Prostate gland (tissue), 2 donors: ENCODE measurements around the gene SLFN5. TPM values are rescaled to one million over a fixed set of nuclear protein-coding genes. Genes with fewer than 3 reads are reported as not detected.
A peak's percentile ranks its signal among the peaks of the same experiment; 100 is the strongest.

Experiments
- DNase-seq: peaks from one replicate; pipeline ENCODE4 v3.0.0-alpha.2; 2019; ENCODE audit warnings: low spot score
- H3K27ac ChIP-seq, 2 donors: fragments of 200-600 bp; sonication (generic); 2 replicates each; pipeline ENCODE4 v1.5.1; 2017 to 2019
- H3K27me3 ChIP-seq: fragments of 200-600 bp; sonication (generic); replicated peaks from 2 replicates; pipeline ENCODE4 v1.5.1; 2019; ENCODE audit not compliant: insufficient read depth
- H3K36me3 ChIP-seq, 2 donors: fragments of 200-600 bp; sonication (generic); 1 replicate in 1 of 2; 2 replicates in 1 of 2; pipeline versions ENCODE4 v1.5.1 to v1.8.1; 2017 to 2019
- H3K4me1 ChIP-seq: fragments of 200-600 bp; sonication (generic); replicated peaks from 2 replicates; pipeline ENCODE4 v1.5.1; 2019
- H3K4me3 ChIP-seq, 2 donors: fragments of 200-600 bp; sonication (generic); 2 replicates each; pipeline ENCODE4 v1.5.1; 2017 to 2019
- H3K9me3 ChIP-seq: fragments of 200-600 bp; sonication (generic); 2 replicates; pipeline ENCODE4 v1.5.1; 2017
- POLR2A ChIP-seq: fragments of 450-650 bp; IDR thresholded peaks from one replicate; pipeline ENCODE4 v1.6.1; 2016; ENCODE audit warnings: antibody characterized with exemption, mild to moderate bottlenecking
- POLR2AphosphoS5 ChIP-seq: sonication (generic); formaldehyde crosslinking; IDR thresholded peaks from one replicate; pipeline ENCODE4 v1.6.1; 2017; ENCODE audit warnings: antibody characterized with exemption
- WGBS: methylation state at CpG from one replicate; pipeline ENCODE4 v1.1.5; 2018; 5-methylcytosine and 5-hydroxymethylcytosine counted together
- intact Hi-C: fragments of 100-400 bp; cut with DNase I; formaldehyde crosslinking; loops from one replicate; pipeline ENCODE4 v1.14.2; 2022
- total RNA-seq, 2 donors: library from RNA; depleted of rRNA; stranded (reverse); fragments of >200 nt; gene quantifications; one replicate each; pipeline ENCODE4 v1.1.0, GENCODE V29; 2016
- TF ChIP-seq, protein P1 (sequence below), 4 experiments: fragments of 200-600 bp in 2 of 4; fragments of 450-650 bp in 2 of 4; sonication (generic) in 2 of 4; IDR thresholded peaks; 1 replicate in 3 of 4; 2 replicates in 1 of 4; pipeline ENCODE4 v1.5.1; 2016 to 2019; ENCODE audit warnings: antibody characterized with exemption in 4 of 4, mild to moderate bottlenecking in 2 of 4, moderate library complexity in 2 of 4

Gene SLFN5
- total RNA-seq, 2 donors from 2014 or later, result 21.4 to 21.5 TPM

DNA sequence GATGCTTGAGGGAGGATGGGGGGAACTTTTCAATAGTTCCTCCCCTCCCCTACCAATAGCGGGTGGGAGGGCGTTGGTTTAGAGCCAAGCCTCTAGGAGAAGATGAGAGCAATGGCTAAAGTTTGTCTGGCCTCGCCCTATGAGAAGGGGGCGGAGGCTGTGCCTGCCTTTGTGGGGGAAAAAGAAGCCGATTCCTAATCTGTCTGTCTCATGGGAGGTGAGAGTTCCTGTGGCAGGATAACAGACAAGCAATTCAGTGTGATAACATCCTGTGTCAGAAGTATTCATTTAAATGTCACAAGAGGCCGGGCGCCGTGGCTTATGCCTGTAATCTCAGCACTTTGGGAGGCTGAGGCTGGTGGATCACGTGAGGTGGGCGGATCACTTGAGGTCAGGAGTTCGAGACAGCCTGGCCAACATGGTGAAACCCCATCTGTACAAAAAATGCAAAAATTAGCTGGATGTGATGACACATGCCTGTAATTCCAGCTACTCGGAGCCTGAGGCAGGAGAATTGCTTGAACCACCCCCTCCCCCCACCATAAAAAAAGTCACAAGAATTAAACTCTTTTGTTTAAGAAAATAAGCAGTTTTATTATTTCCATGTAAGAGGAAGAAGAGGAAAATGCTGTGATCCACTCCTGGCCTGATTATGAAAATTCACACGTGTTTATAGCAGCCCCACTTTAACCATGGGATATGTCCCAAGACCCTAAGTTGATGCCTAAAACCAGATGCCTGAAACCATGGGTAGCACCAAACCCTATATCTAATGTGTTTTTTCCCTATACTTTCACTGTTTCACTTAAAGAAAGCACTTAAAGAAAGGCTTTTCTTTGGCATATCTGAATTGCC is 1.7 kb downstream of the SLFN5 start:
- H3K4me3 ChIP-seq, result peak overlapping the region in 1 of 2 donors; percentile 79
- H3K36me3 ChIP-seq, result no peaks in the 10 kb centered on the region
- 21% methylated on average over 13 of the region's 13 CpGs for WGBS
- intact Hi-C loops, result no loop called here
- peaks cover 9% of the 10 kb centered on the region for H3K4me1 ChIP-seq
- H3K27ac ChIP-seq, result peak overlapping the region; percentile 90 to 95
- no peak for TF ChIP-seq POLR2AphosphoS5
- TF ChIP-seq, protein P1, sequence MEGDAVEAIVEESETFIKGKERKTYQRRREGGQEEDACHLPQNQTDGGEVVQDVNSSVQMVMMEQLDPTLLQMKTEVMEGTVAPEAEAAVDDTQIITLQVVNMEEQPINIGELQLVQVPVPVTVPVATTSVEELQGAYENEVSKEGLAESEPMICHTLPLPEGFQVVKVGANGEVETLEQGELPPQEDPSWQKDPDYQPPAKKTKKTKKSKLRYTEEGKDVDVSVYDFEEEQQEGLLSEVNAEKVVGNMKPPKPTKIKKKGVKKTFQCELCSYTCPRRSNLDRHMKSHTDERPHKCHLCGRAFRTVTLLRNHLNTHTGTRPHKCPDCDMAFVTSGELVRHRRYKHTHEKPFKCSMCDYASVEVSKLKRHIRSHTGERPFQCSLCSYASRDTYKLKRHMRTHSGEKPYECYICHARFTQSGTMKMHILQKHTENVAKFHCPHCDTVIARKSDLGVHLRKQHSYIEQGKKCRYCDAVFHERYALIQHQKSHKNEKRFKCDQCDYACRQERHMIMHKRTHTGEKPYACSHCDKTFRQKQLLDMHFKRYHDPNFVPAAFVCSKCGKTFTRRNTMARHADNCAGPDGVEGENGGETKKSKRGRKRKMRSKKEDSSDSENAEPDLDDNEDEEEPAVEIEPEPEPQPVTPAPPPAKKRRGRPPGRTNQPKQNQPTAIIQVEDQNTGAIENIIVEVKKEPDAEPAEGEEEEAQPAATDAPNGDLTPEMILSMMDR (IDR thresholded peaks at IDR 0.05), result no peak
- no peak for TF ChIP-seq POLR2A
- no peaks in the 10 kb centered on the region for H3K27me3 ChIP-seq
- DNase-seq, result peak; percentile 15
- H3K9me3 ChIP-seq, result no peaks in the 10 kb centered on the region

DNA sequence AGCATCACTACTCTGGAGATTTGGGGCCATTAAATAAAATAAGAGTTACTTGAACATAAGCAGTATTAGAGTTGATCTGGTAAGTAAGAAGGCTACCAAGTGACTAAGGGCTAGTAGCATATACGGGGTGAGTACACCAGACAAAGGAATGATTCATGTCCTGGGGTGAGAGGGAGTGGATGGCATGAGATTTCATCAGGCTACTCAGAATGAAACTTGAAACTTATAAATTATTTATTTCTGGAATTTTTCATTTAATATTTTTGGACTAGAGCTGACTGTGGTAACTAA is 2.3 kb downstream of the SLFN5 start:
- Histone ChIP-seq H3K9me3 (no peaks in the 10 kb centered on the region), H3K27ac (no peak overlapping the region), H3K27me3 (no peaks in the 10 kb centered on the region), H3K4me1 (peaks cover 9% of the 10 kb centered on the region), H3K36me3 (no peaks in the 10 kb centered on the region), H3K4me3 (no peak overlapping the region)
- TF ChIP-seq, protein P1 (IDR thresholded peaks at IDR 0.05), result no peak
- 63% methylated on average over 1 of the region's 1 CpG for WGBS
- no peak for DNase-seq
- intact Hi-C loops, result no loop called here

DNA sequence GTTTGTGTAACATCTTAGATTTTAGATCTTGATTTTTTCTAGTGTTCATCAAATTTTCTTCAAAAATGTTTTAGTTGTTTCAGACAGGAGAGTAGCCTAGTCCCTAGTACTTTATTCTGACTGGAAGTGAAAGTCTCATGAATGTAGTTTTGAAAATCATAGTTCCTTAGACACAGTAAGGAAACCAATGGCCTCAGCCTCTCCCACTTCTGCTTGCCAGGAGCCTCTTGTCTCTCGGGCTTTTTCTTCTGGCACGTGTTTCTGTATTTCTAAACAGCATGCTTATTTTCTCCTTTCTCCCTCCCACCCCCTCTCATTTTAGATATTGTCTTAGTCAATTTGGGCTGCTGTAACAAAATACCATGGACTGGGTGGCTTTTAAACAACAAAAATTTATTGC is 9.8 kb downstream of the SLFN5 start:
- no peak overlapping the region for H3K27ac ChIP-seq
- WGBS, result 63% methylated on average over 2 of the region's 2 CpGs
- H3K4me3 ChIP-seq, result no peak overlapping the region
- intact Hi-C loops, result loop anchor here (10.0 kb wide), 1 partner anchor 1008 kb away; no protein-coding TSS in a partner anchor
- H3K4me1 ChIP-seq, result peaks cover 1% of the 10 kb centered on the region
- no peak for DNase-seq
- TF ChIP-seq POLR2A, result no peak
- TF ChIP-seq, protein P1 (IDR thresholded peaks at IDR 0.05), result no peak
- no peak for TF ChIP-seq POLR2AphosphoS5
- H3K27me3 ChIP-seq, result no peaks in the 10 kb centered on the region
- H3K36me3 ChIP-seq, result no peaks in the 10 kb centered on the region
- H3K9me3 ChIP-seq, result no peaks in the 10 kb centered on the region

DNA sequence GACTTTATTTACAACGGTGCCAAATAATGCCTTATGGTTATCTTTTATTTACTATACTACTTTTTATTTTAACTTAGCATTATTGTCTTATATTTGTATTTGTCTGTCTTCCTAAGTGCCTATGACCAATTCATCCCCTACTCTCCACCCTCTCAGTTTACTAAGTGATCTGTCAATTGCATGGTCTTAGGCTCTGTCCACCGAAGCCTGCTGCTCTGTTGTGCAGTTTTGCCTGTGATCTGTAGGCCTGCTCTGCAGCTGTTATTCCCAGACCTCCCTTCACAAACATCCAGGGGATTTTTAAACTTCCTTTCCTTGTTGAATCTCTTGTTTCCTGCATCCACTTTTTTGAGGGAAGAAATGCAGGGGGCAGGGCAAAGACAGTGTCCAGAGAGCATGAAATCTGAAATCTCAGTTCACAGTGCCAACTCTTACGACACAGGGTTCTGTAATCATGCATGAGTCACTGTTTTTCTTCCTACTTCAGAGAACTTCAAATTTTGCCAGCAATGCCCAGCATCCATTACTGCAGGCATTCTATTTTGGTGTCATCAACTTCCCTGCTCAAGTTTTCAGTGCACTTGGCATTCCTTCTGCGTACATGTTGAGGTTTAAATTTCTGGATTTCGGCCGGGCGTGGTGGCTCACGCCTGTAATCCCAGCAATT is 11.4 kb downstream of the SLFN5 start:
- no peaks in the 10 kb centered on the region for H3K36me3 ChIP-seq
- H3K4me3 ChIP-seq, result no peak overlapping the region
- no peaks in the 10 kb centered on the region for H3K9me3 ChIP-seq
- H3K4me1 ChIP-seq, result peaks cover 4% of the 10 kb centered on the region
- no peaks in the 10 kb centered on the region for H3K27me3 ChIP-seq
- peak; percentile 89 for DNase-seq
- peak overlapping the region; percentile 37 to 61 for H3K27ac ChIP-seq
- TF ChIP-seq, protein P1 (IDR thresholded peaks at IDR 0.05), result no peak
- peak; percentile 95 for TF ChIP-seq POLR2AphosphoS5
- intact Hi-C loops, result loop anchor here (10.0 kb wide), 1 partner anchor 1009 kb away; no protein-coding TSS in a partner anchor
- WGBS, result 45% methylated on average over 8 of the region's 8 CpGs
